Measurements from ENCODE around the gene LIG4. TPM values are rescaled to one million over a fixed set of nuclear protein-coding genes. Genes with fewer than 3 reads are reported as not detected.

LIG4 gene
- total and polyA plus RNA-seq, 2 donors: 22.3 to 25.4 TPM

GRCh38 chr13:108200781-108201398 lies 14.4 kb downstream of the LIG4 start:
- Histone ChIP-seq H3K9me3 (ENCODE audit: control insufficient read depth in 2 of 2, insufficient read depth in 1 of 2, low read length in 1 of 2) (peaks cover 0 to 2% of the 10 kb centered on the region in 2 donors), H3K4me3 (ENCODE audit: low read length in 2 of 2) (no peak overlapping the region), H3K4me1 (ENCODE audit: control insufficient read depth in 2 of 2, insufficient read depth in 2 of 2, low read length in 2 of 2) (no peaks in the 10 kb centered on the region), H3K27ac (ENCODE audit: low read depth in 1 of 2, low read length in 1 of 2) (no peak overlapping the region), H3K36me3 (ENCODE audit: control insufficient read depth in 2 of 2, insufficient read depth in 2 of 2, low read length in 1 of 2) (no peaks in the 10 kb centered on the region), H3K27me3 (ENCODE audit: control insufficient read depth in 2 of 2, insufficient read depth in 1 of 2, low read length in 1 of 2) (no peaks in the 10 kb centered on the region)
- DNase-seq (ENCODE audit: low read depth in 6 of 9, low spot score in 9 of 9): no peak
- 99% methylated on average over 1 of the region's 1 CpG for WGBS

- Histone ChIP-seq H3K4me1 (ENCODE audit: control insufficient read depth in 2 of 2, insufficient read depth in 2 of 2, low read length in 2 of 2) (no peaks in the 10 kb centered on the region), H3K9me3 (ENCODE audit: control insufficient read depth in 2 of 2, insufficient read depth in 1 of 2, low read length in 1 of 2) (peaks cover 7 to 19% of the 10 kb centered on the region in 2 donors), H3K4me3 (ENCODE audit: low read length in 2 of 2) (no peak overlapping the region), H3K27me3 (ENCODE audit: control insufficient read depth in 2 of 2, insufficient read depth in 1 of 2, low read length in 1 of 2) (no peaks in the 10 kb centered on the region), H3K27ac (ENCODE audit: low read depth in 1 of 2, low read length in 1 of 2) (no peak overlapping the region), H3K36me3 (ENCODE audit: control insufficient read depth in 2 of 2, insufficient read depth in 2 of 2, low read length in 1 of 2) (no peaks in the 10 kb centered on the region)
- no peak for DNase-seq (ENCODE audit: low read depth in 6 of 9, low spot score in 9 of 9)
- 95% methylated on average over 5 of the region's 5 CpGs for WGBS
These were observed 19.5 kb downstream of the LIG4 start for GRCh38 chr13:108195861-108196260.

- WGBS: 75% methylated on average over 1 of the region's 1 CpG
- no peak overlapping the region for H3K27ac ChIP-seq (ENCODE audit: low read depth in 1 of 2, low read length in 1 of 2)
- H3K36me3 ChIP-seq (ENCODE audit: control insufficient read depth in 2 of 2, insufficient read depth in 2 of 2, low read length in 1 of 2): no peaks in the 10 kb centered on the region
- no peaks in the 10 kb centered on the region for H3K4me1 ChIP-seq (ENCODE audit: control insufficient read depth in 2 of 2, insufficient read depth in 2 of 2, low read length in 2 of 2)
- H3K4me3 ChIP-seq (ENCODE audit: low read length in 2 of 2): no peak overlapping the region
- no peak for DNase-seq (ENCODE audit: low read depth in 6 of 9, low spot score in 9 of 9)
- H3K9me3 ChIP-seq (ENCODE audit: control insufficient read depth in 2 of 2, insufficient read depth in 1 of 2, low read length in 1 of 2): peaks cover 7 to 19% of the 10 kb centered on the region in 2 donors
- H3K27me3 ChIP-seq (ENCODE audit: control insufficient read depth in 2 of 2, insufficient read depth in 1 of 2, low read length in 1 of 2): no peaks in the 10 kb centered on the region
These were observed 20.2 kb downstream of the LIG4 start for GRCh38 chr13:108195146-108195545.

GRCh38 chr13:108194435-108194936 lies 20.9 kb downstream of the LIG4 start:
- Histone ChIP-seq H3K27ac (ENCODE audit: low read depth in 1 of 2, low read length in 1 of 2) (no peak overlapping the region), H3K9me3 (ENCODE audit: control insufficient read depth in 2 of 2, insufficient read depth in 1 of 2, low read length in 1 of 2) (peaks cover 7 to 19% of the 10 kb centered on the region in 2 donors), H3K4me3 (ENCODE audit: low read length in 2 of 2) (no peak overlapping the region), H3K27me3 (ENCODE audit: control insufficient read depth in 2 of 2, insufficient read depth in 1 of 2, low read length in 1 of 2) (no peaks in the 10 kb centered on the region), H3K4me1 (ENCODE audit: control insufficient read depth in 2 of 2, insufficient read depth in 2 of 2, low read length in 2 of 2) (no peaks in the 10 kb centered on the region), H3K36me3 (ENCODE audit: control insufficient read depth in 2 of 2, insufficient read depth in 2 of 2, low read length in 1 of 2) (no peaks in the 10 kb centered on the region)
- no peak for DNase-seq (ENCODE audit: low read depth in 6 of 9, low spot score in 9 of 9)
- 96% methylated on average over 5 of the region's 5 CpGs for WGBS

- H3K27ac ChIP-seq (ENCODE audit: low read depth in 1 of 2, low read length in 1 of 2): no peak overlapping the region
- H3K9me3 ChIP-seq (ENCODE audit: control insufficient read depth in 2 of 2, insufficient read depth in 1 of 2, low read length in 1 of 2): peaks cover 7 to 19% of the 10 kb centered on the region in 2 donors
- no peaks in the 10 kb centered on the region for H3K27me3 ChIP-seq (ENCODE audit: control insufficient read depth in 2 of 2, insufficient read depth in 1 of 2, low read length in 1 of 2)
- H3K4me3 ChIP-seq (ENCODE audit: low read length in 2 of 2): no peak overlapping the region
- H3K36me3 ChIP-seq (ENCODE audit: control insufficient read depth in 2 of 2, insufficient read depth in 2 of 2, low read length in 1 of 2): no peaks in the 10 kb centered on the region
- DNase-seq (ENCODE audit: low read depth in 6 of 9, low spot score in 9 of 9): no peak
- H3K4me1 ChIP-seq (ENCODE audit: control insufficient read depth in 2 of 2, insufficient read depth in 2 of 2, low read length in 2 of 2): no peaks in the 10 kb centered on the region
These were observed 21.5 kb downstream of the LIG4 start for GRCh38 chr13:108193806-108194205.

- DNase-seq (ENCODE audit: low read depth in 6 of 9, low spot score in 9 of 9): no peak
- no peaks in the 10 kb centered on the region for H3K36me3 ChIP-seq (ENCODE audit: control insufficient read depth in 2 of 2, insufficient read depth in 2 of 2, low read length in 1 of 2)
- WGBS: 84% methylated on average over 3 of the region's 3 CpGs
These were observed 24.4 kb downstream of the LIG4 start for GRCh38 chr13:108190897-108191296.

GRCh38 chr13:108188260-108188659 lies 27.1 kb downstream of the LIG4 start:
- Histone ChIP-seq H3K27ac (ENCODE audit: low read depth in 1 of 2, low read length in 1 of 2) (no peak overlapping the region), H3K36me3 (ENCODE audit: control insufficient read depth in 2 of 2, insufficient read depth in 2 of 2, low read length in 1 of 2) (no peaks in the 10 kb centered on the region), H3K9me3 (ENCODE audit: control insufficient read depth in 2 of 2, insufficient read depth in 1 of 2, low read length in 1 of 2) (no peaks in the 10 kb centered on the region), H3K4me1 (ENCODE audit: control insufficient read depth in 2 of 2, insufficient read depth in 2 of 2, low read length in 2 of 2) (no peaks in the 10 kb centered on the region), H3K4me3 (ENCODE audit: low read length in 2 of 2) (no peak overlapping the region), H3K27me3 (ENCODE audit: control insufficient read depth in 2 of 2, insufficient read depth in 1 of 2, low read length in 1 of 2) (no peaks in the 10 kb centered on the region)
- no peak for DNase-seq (ENCODE audit: low read depth in 6 of 9, low spot score in 9 of 9)
- 79% methylated on average over 2 of the region's 2 CpGs for WGBS

More at GRCh38 chr13:108190897-108191296, 24.4 kb downstream of the LIG4 start:
- Histone ChIP-seq H3K9me3 (ENCODE audit: control insufficient read depth in 2 of 2, insufficient read depth in 1 of 2, low read length in 1 of 2) (peaks cover 7 to 17% of the 10 kb centered on the region in 2 donors), H3K27me3 (ENCODE audit: control insufficient read depth in 2 of 2, insufficient read depth in 1 of 2, low read length in 1 of 2) (no peaks in the 10 kb centered on the region), H3K4me1 (ENCODE audit: control insufficient read depth in 2 of 2, insufficient read depth in 2 of 2, low read length in 2 of 2) (no peaks in the 10 kb centered on the region), H3K4me3 (ENCODE audit: low read length in 2 of 2) (no peak overlapping the region), H3K27ac (ENCODE audit: low read depth in 1 of 2, low read length in 1 of 2) (no peak overlapping the region)

- H3K27me3 ChIP-seq (ENCODE audit: control insufficient read depth in 2 of 2, insufficient read depth in 1 of 2, low read length in 1 of 2): no peaks in the 10 kb centered on the region
- H3K4me3 ChIP-seq (ENCODE audit: low read length in 2 of 2): no peak overlapping the region
- no peak for DNase-seq (ENCODE audit: low read depth in 6 of 9, low spot score in 9 of 9)
- H3K36me3 ChIP-seq (ENCODE audit: control insufficient read depth in 2 of 2, insufficient read depth in 2 of 2, low read length in 1 of 2): no peaks in the 10 kb centered on the region
- no peaks in the 10 kb centered on the region for H3K9me3 ChIP-seq (ENCODE audit: control insufficient read depth in 2 of 2, insufficient read depth in 1 of 2, low read length in 1 of 2)
- no peaks in the 10 kb centered on the region for H3K4me1 ChIP-seq (ENCODE audit: control insufficient read depth in 2 of 2, insufficient read depth in 2 of 2, low read length in 2 of 2)
- no peak overlapping the region for H3K27ac ChIP-seq (ENCODE audit: low read depth in 1 of 2, low read length in 1 of 2)
- 92% methylated on average over 3 of the region's 3 CpGs for WGBS
These were observed 30.1 kb downstream of the LIG4 start for GRCh38 chr13:108185223-108185622.

- H3K9me3 ChIP-seq (ENCODE audit: control insufficient read depth in 2 of 2, insufficient read depth in 1 of 2, low read length in 1 of 2): no peaks in the 10 kb centered on the region
- H3K4me1 ChIP-seq (ENCODE audit: control insufficient read depth in 2 of 2, insufficient read depth in 2 of 2, low read length in 2 of 2): no peaks in the 10 kb centered on the region
- H3K27ac ChIP-seq (ENCODE audit: low read depth in 1 of 2, low read length in 1 of 2): no peak overlapping the region
- WGBS: 77% methylated on average over 3 of the region's 3 CpGs
- H3K27me3 ChIP-seq (ENCODE audit: control insufficient read depth in 2 of 2, insufficient read depth in 1 of 2, low read length in 1 of 2): no peaks in the 10 kb centered on the region
- no peak overlapping the region for H3K4me3 ChIP-seq (ENCODE audit: low read length in 2 of 2)
- no peak for DNase-seq (ENCODE audit: low read depth in 6 of 9, low spot score in 9 of 9)
- no peaks in the 10 kb centered on the region for H3K36me3 ChIP-seq (ENCODE audit: control insufficient read depth in 2 of 2, insufficient read depth in 2 of 2, low read length in 1 of 2)
These were observed 32.7 kb downstream of the LIG4 start for GRCh38 chr13:108182652-108183051.
